CD4-positive, alpha-beta T cell treated with Interleukin-6 at 100 ng/mL for 8 hours (primary cell): ENCODE results near the gene COL2A1.

ENCODE experiments used
- DNase-seq: peaks from one replicate; pipeline ENCODE4 v3.0.0-alpha.2; 2020; ENCODE audit warnings: mixed read lengths, low spot score

Gene COL2A1

DNA sequence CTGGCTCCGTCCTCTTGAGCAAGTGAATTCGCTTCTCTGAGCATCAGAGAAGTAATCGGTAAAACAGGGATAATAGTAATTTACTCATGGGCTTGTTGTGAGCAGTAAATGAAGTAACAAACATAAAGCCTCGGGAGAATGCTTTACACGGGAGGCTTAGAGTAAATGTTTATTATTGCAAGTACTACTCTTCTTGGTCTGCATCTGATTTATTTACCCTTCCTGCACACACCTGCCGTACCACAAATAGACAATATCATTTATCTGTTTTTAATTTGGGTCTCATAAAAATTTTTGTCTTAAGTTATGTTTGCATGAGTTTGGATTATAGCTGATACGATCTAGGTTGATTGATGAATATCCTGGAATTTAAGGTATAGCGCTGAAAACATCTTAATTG is 7.8 kb upstream of the COL2A1 start:
- no peak for DNase-seq

- DNase-seq = no peak
These were observed 6.2 kb upstream of the COL2A1 start for GRCh38 chr12:48010366-48010970.

DNA sequence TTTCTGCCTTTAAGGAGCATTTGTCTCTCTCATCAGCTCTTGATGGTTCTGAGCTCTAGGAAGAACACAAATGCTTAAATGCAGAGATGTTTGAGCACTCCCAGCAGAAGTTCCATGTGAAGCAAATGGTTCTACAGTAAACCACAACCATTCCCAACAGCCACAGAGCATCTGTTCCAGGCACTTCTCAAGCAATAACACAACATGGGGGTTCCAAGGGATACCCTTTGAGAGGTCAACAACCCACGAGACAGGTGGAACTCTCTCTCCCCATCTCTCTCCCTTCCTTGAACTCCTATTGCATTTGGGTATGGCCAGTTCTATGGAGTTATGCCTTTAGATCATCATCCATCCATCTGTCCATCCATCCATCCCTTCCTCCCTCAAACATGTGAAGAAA is 5.2 kb upstream of the COL2A1 start:
- no peak for DNase-seq

- DNase-seq = no peak
These were observed 4.7 kb upstream of the COL2A1 start for GRCh38 chr12:48008950-48009349.

- no peak for DNase-seq
These were observed 4.1 kb upstream of the COL2A1 start for GRCh38 chr12:48008349-48008748.

- no peak for DNase-seq
These were observed 2.9 kb upstream of the COL2A1 start for GRCh38 chr12:48007206-48007605.

GRCh38 chr12:48005750-48006021 is 1.4 kb upstream of the COL2A1 start:
- no peak for DNase-seq

- no peak for DNase-seq
These were observed 899 bp upstream of the COL2A1 start for GRCh38 chr12:48005001-48005749.

GRCh38 chr12:48003226-48004052 is 837 bp downstream of the COL2A1 start:
- no peak for DNase-seq

DNA sequence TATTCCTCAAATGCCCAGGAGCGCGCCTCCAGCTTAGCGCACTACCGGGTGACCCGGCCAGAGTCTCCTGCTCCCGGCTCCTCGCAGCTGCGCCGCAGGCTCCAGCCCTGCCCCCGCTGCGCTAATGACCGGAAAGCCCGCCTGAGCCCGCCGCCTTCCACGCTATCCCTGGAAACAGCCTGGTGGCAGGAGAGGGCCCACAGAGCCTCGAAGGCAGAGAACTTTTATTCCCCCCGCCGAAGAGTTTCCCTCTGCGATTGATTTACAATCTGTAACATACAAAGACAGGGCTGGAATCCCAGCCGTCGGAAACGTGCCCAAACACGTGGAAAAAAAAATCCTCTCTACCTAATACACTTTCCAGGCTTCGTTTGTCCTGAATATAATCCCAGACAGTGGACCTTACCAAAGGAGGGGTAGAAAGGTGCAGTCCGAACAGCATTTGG is 1.5 kb downstream of the COL2A1 start:
- DNase-seq = no peak

GRCh38 chr12:48002414-48002730 is 1.9 kb downstream of the COL2A1 start:
- DNase-seq = no peak

DNA sequence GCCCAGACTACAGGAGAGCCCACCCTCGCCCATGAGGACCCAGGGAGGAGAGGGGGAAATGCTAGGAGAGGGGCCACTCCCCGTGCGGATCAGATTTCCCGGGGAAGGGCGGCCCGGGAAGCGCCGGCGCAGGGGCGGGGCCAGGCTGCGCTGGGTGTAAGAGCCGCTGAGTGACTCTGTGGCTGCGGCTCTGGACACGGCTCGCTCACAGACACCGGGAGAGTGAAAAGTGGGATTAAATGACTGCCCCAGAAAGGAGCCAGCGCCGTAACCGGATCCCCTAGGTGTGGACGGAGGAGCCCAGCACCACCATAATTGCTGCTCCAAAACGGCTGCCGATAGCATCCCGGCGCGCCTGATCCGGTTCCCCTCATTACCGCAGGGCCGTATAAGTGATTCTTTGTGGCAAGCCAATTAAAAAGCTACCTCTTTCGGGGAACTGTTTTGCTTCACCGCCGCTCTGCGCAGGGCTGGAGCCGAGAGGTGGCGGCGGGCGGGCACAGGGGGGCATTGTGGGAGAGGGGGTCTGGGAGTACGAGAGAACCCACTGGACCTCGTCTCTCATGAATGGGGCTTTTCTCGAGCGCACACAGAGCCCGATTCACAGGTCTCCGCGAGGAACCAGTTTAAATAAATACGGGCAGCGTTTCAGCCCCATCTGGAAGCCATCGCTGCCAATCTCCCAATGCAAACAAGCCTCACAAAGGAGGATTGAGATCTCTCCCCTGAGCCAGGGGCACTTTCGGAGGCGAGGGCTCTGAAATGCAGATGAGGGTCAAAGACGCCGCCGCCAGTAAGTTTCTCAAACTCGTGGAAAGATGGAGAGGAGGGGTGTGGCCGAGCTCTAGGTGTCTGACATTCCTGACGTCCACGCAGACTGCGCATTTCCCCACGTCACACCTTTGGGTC is 2.5 kb downstream of the COL2A1 start:
- DNase-seq = no peak

- no peak for DNase-seq
These were observed 3.3 kb downstream of the COL2A1 start for GRCh38 chr12:48000878-48001504.

- no peak for DNase-seq
These were observed 4.5 kb downstream of the COL2A1 start for GRCh38 chr12:47999816-48000215.

DNA sequence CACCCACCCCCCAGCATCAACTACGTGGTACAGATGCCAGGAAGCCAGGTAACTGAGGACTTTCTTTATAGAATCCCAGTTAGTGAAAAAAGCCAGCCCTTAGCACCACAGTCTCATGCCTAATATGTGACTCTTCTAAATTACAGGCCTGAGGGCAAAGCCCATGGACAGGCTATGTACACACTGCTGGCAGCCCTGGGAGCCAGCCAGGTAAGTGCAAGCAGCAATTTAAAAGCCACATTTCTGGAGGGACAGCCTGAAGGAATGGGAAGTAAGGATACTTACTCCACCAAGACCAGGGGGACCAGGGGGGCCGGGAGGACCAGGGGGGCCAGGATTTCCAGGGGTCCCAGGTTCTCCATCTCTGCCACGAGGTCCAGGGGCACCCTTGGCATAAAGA is 7.0 kb downstream of the COL2A1 start:
- DNase-seq = no peak

GRCh38 chr12:47995981-47996401 is 8.3 kb downstream of the COL2A1 start:
- no peak for DNase-seq

- no peak for DNase-seq
These were observed 10.8 kb downstream of the COL2A1 start for GRCh38 chr12:47993491-47993890.

- no peak for DNase-seq
These were observed 11.5 kb downstream of the COL2A1 start for GRCh38 chr12:47992776-47993175.

- DNase-seq = no peak
These were observed 12.9 kb downstream of the COL2A1 start for GRCh38 chr12:47991106-47992061.

DNA sequence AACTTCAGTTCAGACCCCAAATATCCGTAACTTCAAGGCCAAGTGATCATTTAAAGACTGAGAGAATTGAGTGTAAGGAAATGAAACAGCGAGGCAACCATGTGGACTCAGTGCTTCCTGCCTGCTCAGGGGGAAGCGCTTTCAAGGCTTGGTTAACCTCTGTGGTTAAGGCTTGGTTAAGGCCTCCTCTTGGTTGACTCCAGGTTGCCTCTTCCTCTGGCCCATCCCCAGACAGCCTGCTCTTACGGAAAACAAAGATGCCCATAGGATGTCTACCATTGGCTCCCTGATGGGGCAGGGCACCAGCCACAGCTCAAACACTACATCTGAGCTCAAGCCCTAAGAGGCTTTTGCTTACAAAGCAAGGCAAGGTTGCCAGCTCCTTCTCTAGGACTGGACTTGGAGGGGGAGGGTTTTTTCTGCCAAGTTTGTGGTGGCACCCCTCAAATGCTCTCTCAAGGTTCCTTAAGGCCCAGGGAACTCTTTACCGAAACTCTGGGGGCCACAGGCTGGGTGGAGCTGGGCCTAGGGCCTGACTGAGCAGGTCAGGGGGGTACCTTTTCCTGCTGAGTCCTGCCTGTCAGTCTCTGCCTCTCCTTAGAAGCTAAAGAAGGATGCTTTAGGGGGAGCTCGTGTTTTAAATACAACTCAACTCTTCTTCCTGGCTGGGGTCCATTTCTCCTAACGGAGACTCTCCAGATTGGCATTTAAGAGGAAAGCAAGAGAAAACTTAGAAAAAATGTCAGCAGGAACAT is 13.7 kb downstream of the COL2A1 start:
- peak; percentile 66 for DNase-seq
